ENCODE measurements around the gene ZDHHC12.

DNA sequence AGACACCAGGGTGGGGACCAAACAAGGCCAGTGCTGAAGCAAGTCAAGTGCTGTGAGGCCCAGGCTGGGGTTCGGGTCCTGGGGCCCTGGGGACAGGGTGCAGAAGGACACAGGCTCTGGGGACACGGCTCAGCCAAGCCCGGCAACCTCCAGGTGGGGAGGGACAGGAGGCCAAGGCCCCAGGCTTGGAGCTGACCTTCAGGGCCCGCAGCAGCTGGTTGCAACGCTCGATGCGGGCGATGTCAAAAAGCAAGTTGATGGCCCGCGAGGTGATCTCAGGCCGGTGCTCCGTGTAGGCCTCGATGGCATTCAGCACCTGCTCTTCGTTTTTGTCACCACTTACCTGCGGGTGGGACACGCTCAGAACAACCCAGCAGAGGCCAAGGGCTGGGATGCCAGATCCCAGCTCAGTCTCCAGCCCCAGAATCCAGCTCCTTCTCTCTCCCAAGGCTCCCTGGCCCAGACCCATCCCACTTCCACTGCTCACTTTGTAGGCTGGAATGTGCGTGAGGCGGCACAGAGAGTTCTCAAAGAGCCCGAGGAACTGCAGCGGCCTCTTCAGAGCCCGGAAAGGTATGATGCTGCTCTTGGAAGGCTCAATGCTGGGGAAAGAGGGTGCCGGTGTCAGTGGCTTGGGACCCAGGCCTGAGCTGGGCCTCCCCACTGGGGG is 27.1 kb upstream of the ZDHHC12 start:
- TF ChIP-seq CREB1 (IDR thresholded peaks at IDR 0.05) (no peak), JUN (IDR thresholded peaks at IDR 0.05; ENCODE audit: low read depth, low read length) (no peak), CEBPB (IDR thresholded peaks at IDR 0.05; ENCODE audit: low read depth, low read length) (no peak), CHD2 (IDR thresholded peaks at IDR 0.05; ENCODE audit: low read length) (no peak), POLR2AphosphoS5 (IDR thresholded peaks at IDR 0.05; ENCODE audit: low read depth, low read length) (no peak), HDAC2 (IDR thresholded peaks at IDR 0.05; ENCODE audit: borderline replicate concordance in 1 of 2, low read depth in 2 of 2, low read length in 2 of 2) (no peak), MAX (IDR thresholded peaks at IDR 0.05) (no peak), EP300 (IDR thresholded peaks at IDR 0.05; ENCODE audit: borderline replicate concordance in 1 of 2, low read depth in 2 of 2, low read length in 2 of 2) (no peak)
- TF ChIP-seq, protein P1, sequence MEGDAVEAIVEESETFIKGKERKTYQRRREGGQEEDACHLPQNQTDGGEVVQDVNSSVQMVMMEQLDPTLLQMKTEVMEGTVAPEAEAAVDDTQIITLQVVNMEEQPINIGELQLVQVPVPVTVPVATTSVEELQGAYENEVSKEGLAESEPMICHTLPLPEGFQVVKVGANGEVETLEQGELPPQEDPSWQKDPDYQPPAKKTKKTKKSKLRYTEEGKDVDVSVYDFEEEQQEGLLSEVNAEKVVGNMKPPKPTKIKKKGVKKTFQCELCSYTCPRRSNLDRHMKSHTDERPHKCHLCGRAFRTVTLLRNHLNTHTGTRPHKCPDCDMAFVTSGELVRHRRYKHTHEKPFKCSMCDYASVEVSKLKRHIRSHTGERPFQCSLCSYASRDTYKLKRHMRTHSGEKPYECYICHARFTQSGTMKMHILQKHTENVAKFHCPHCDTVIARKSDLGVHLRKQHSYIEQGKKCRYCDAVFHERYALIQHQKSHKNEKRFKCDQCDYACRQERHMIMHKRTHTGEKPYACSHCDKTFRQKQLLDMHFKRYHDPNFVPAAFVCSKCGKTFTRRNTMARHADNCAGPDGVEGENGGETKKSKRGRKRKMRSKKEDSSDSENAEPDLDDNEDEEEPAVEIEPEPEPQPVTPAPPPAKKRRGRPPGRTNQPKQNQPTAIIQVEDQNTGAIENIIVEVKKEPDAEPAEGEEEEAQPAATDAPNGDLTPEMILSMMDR (IDR thresholded peaks at IDR 0.05; ENCODE audit: control extremely low read depth in 1 of 3, insufficient read depth in 1 of 3, low read depth in 1 of 3, low read length in 3 of 3) = no peak

All from H1 (cell line).